Stimulated activated CD8-positive, alpha-beta memory T cell treated with anti-CD3 and anti-CD28 coated beads, Interleukin-7, amount 100 ng/mL, for 1 hour (primary cell): ENCODE measurements around the gene PCSK7.
"Not testable (repeated sequence)": the region's sequence is repeated elsewhere in the genome, so short reads cannot be mapped to it uniquely, and the experiment has no call there.

Source experiments
- DNase-seq, 2 donors: peaks; one replicate each; pipeline ENCODE4 v3.0.0-alpha.2; 2020; ENCODE audit warnings: low read depth in 2 of 2

PCSK7 gene

DNA sequence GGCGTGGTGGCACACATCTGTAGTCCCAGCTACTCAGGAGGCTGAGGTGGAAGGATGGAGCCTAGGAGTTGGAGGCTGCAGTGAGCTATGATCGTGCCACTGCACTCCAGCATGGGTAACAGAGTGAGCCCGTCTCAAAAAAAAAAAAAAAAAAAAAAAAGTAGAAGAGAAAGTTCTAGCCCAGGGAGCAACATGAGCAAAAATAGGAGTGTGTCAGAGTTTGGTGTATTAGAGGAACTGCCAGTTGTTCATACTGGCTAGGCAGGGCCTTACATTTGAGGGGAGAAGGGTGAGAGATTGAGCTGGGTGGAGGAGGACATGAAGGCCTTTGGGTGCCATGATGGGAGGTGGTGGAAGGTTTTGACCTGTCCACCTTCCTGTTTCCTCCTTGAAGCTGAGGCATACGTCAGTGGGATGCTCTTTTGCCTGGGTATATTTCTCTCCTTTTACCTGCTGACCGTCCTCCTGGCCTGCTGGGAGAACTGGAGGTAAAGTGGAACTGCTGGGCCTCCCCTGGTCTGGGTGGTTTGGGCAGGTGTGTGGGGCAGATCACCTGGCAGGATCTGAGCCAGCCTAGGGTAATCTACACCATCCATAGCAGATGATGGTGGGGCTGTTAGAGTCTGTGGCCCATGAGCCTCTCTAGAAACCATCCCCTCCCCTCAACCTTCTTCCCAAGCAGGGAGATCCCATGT is 46.0 kb downstream of the PCSK7 start:
- DNase-seq: no peak

DNA sequence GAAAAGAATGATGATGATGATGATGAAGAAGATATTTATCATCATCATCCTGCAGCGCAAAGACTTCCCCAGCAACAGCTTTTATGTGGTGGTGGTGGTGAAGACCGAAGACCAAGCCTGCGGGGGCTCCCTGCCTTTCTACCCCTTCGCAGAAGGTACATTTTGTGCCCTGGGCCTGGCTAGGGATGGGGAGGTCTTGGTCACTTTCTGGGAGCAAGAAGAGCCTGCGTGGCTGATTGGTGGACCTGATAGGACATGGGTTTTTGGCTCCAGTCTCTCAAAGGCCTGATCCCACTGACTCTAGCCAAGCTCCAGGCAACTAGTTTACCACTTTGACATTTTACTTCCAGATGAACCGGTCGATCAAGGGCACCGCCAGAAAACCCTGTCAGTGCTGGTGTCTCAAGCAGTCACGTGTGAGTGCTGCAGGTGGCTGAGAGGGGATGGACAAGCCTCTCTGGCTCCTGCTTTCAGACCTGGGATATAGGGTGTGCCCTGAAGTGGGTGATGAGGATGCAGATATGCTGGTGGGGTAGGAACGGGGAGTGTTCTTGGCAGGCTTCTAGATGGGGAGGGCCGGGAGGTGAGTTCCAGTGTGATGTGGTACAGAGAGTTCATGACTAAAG is 48.0 kb downstream of the PCSK7 start:
- no peak for DNase-seq

DNA sequence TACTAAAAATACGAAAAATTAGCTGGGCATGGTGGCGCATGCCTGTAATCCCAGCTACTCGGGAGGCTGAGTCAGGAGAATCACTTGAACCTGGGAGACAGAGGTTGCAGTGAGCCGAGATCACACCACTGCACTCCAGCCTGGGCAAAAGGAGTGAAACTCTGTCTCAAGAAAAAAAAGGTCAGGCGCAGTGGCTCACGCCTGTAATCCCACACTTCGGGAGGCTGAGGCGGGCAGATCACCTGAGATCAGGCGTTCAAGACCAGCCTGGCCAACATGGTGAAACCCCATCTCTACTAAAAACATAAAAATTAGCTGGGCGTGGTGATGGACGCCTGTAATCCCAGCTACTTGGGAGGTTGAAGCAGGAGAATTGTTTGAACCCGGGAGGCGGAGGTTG is 48.7 kb downstream of the PCSK7 start:
- DNase-seq: not testable (repeated sequence)

DNA sequence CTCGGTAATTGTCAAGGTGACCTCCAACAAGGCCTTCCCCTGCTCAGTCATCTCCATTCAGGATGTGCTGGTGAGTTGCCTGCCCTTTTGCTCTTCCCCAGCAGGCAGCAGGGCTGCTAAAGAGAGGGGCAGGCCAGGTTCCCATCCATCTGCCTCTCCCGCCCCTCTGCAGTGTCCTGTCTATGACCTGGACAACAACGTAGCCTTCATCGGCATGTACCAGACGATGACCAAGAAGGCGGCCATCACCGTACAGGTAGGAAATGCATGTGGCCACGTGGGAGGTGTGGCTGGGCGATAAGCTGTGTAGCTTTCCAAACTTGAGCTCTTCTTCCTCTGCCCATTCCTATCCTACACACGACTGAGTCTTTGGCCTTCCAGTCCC is 49.3 kb downstream of the PCSK7 start:
- no peak for DNase-seq

DNA sequence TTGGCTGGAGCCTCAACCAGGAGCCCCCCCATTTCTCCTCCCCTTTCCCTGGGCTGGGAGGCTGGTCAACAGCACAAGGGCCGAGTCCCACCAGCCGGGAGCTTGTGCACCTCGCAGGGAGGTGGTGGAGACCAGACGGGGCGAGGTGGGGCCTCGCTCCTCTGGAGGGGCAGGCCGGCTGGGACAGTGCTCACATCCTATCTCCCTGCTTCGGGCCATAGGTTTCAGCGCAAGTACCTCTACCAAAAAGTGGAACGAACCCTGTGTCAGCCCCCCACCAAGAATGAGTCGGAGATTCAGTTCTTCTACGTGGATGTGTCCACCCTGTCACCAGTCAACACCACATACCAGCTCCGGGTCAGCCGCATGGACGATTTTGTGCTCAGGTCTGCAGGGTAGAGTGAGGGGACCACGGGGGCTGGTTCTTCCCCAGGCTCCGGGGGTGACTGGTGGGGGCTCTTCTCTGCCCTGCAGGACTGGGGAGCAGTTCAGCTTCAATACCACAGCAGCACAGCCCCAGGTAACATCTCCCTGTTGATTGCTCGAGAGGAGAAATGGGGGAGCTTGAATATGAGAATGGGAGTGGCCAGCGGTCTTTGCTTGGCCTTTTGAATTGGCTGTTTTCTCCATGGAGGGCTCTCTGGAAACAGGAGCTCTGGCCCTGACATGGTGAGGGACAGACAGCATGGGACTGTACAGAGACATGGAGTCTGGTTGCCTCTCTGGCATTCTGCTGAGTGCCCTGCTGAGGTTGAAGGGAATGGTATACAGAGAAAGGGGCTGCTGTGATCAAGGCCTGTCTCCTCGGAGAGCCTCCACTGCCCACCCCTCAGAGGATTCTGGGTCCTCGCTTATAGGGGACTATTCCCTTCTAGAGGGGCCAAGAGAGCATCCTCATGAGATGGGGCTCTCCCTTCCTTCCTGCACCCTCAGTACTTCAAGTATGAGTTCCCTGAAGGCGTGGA is 50.0 kb downstream of the PCSK7 start:
- DNase-seq: no peak

DNA sequence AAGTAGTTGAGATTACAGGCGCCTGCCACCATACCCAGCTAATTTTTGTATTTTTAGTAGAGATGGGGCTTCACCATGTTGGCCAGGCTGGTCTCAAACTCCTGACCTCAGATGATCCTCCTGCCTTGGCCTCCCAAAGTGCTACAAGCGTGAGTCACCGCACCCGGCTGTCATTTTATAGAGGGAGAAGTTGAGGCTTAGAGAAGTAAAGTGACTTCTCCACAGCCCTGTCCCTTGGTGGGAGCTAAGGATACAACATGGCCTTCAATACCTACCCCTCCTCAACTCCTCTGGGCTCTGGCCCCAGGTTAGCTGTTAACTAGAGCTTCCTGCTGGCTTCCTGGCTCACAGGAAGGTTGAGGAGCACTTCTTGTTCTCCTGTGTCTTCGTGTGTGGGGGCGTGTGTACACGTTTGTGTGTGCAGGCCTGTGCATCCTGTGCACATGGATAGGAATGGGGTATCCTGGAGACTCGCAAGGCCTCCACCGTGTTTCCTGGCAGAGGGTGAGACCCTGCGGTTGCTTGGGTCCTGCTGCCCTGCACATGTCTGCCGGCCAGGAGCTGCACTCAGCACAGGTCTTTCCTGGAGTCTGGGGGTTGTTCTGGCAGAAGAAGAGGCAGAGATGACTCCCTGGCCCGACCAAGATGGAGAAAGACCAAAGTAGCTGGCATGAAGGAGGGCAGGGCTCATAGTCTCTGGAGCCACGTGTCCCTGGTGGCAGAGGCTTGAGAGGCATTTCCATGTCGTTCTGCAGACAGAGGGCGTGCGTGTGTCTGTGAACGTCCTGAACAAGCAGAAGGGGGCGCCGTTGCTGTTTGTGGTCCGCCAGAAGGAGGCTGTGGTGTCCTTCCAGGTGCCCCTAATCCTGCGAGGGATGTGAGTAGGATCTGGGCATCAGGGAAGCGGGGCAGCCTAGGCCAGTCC is 51.0 kb downstream of the PCSK7 start:
- DNase-seq: peak in 1 of 2 donors; percentile 19

DNA sequence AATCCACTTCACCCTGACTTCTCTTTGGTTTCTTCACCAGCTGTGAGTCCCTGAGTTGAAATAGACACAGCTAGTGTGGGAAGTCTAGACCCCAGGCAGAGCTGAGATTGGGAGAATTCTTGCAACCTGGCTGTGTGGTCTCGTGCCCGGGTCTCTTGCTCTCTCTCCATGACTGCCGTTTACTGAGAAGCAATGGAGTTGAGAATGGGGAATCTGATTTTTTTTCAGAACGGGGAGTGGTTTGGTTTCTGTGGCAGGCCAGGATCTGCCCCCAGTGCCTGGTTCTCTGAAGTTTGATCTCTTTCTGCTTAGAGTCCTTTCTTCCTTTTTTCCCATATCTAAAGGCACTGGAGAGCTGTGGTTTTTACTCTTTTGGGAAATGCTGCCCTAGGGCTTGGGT is 51.9 kb downstream of the PCSK7 start:
- DNase-seq: no peak

DNA sequence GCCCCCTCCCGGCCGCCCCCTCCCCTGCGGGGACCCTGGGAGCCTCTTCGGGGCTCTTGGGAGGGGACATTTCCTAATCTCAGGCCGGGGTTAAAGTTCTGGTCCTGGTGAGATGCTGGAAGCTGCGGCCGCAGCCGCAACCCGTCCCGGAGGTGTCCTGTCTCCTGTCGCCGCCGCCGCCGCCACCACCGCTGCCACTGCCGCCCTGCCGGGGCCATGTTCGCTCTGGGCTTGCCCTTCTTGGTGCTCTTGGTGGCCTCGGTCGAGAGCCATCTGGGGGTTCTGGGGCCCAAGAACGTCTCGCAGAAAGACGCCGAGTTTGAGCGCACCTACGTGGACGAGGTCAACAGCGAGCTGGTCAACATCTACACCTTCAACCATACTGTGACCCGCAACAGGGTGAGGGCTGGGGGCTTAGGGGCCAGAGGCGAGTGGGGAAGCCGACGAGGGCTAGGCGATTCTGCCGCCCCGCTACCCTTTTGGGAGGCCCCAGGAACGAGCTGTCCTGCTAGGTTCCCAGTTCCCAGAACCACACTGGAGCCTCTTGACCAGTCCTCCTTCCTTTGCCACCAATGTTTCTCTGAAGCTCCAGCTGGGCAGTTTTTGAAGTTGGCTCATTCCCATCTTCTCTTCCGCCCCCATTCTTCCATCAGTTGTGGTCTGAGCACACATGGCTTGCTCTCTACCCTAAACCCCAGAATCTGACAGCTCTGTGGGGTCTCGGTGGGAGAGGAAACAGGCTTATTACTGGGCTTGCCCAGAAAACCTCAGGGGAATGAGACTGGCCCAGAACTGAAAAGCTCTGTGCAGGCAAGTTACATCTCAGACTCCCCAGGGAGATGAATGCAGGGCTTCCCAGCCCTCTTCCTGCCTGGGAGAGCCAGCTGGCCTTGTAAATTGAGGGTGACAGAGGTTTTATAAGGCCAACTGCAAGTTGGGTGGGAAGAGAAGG is 52.5 kb downstream of the PCSK7 start:
- peak; percentile 16 to 20 for DNase-seq

DNA sequence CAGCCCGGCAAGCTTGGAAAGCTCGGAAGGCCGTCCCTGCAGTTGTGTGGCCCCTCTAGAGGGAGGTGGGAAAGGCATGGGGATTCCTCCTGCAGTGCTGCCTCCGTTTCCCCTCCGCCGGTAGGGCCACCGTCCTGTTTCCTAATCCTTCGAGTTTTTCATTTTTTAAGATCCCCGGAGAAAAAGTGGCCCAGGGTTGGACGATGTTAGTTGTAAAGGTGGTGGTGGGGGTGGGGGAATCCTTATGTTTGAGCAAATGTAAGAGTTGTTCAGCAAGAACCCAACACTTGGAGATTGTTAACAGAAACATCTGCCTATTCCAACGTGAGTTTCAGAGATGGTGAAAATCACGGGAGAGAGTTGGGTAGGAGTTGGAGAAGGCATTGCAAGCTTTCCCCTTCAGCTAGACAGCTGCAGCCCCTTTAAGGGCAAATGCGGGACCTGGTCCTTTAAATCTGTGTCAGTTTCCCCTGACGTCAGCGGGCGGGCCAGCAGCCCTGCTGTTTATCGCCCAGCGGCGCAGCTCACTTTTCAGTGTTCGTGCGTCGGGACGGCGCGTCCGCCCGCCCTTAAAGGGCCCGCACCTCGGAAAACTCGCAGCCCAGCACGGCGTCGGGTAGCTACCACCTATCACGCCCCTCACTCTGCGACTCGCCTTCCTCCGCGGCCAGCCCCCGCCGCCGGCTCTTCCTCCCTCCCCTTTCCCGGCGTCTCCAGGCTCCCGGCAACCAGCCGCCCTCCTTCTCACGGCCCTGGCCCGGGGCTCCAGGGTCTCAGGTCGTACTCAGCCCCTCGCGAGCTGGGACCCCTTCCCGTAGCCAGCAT is 53.5 kb downstream of the PCSK7 start, which contains the start of gene SIDT2:
Gene SIDT2, plus strand, starts transcription at position 534 of the 825 bp plus-strand sequence. CDS start 521 bp downstream, outside the sequence.
- DNase-seq: peak; percentile 80

DNA sequence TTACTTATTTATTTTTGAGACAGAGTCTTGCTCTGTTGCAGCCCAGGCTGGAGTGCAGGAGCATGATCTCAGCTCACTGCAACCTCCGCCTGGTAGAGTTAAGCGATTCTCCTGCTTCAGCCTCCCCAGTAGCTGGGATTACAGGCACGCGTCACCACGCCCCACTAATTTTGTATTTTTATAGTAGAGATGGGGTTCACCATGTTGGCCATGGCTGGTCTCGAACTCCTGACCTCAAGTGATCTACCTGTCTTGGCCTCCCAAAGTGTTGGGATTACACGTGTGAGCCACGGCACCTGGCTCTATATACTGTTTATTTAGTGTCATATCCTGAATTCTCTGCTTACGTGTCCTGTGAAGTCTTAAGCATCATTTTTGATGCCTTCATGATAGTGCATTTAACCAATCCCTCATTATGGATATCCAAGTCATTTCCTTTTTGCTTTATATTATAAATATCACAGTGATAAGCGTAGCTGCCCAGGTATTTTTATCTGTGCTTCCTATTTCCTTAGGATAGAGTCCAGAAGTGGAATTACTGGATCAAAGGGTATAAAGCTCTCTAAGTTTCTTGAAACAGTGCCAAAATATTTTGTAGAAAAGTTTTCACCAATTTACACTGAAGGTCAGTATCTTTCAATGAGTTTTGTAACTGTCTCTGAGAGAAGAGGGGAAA is 54.2 kb downstream of the PCSK7 start:
- no peak for DNase-seq

DNA sequence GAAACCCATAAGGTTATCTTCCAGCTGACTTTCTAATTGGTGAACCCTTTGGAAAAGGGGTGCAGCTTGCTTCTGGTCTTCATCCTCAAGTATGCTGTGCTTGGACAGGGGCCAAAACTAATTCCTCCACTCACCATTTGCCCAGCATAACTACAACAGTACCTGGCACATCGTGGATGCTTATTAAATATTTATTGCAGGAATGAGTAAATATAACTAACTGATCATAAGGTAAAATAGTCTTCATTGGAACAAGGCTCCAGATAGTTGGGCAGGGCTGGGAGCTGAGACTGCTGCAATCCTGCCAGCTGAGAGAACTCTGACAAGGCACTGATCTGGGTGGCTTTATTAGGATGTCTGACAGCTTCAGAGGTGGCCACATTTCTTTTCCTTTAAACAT is 55.7 kb downstream of the PCSK7 start:
- DNase-seq: no peak

DNA sequence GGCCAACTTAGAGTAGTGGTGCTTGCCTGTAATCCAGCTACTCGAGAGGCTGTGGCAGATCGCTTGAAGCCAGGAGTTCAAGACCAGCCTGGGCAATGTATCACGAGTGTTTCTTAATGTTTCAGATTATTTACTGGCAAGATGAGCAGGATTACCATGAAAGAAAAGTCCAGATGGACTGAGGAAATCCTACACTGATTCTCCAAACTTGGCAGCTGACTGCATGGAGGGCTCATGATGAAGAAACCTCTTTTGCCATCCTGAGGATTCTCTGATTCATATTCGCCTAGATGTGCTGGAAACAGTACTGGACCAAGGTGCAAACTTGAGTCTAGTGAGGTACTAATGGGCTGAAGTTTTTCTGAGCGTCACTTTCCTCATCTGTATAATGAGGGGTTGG is 56.1 kb downstream of the PCSK7 start:
- DNase-seq: no peak

DNA sequence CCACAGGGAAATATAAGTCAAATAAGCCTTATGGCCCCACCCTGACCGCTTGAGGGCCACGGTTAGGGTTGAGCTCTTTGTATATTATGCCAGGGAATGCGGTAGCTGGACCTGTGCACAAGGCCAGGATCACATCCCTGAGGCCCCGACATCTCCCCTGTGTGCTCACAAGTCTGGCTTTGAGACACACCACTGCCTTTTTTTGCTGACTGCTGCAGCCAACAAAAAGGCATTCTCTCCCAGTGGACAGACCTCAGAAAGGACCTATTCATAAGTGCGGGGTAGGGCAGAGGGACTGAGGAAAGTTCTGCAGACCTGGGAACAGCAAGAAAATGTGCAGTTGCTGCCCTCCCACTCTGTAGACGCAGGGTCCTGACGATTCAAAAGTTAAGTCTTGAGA is 56.8 kb downstream of the PCSK7 start:
- no peak for DNase-seq

DNA sequence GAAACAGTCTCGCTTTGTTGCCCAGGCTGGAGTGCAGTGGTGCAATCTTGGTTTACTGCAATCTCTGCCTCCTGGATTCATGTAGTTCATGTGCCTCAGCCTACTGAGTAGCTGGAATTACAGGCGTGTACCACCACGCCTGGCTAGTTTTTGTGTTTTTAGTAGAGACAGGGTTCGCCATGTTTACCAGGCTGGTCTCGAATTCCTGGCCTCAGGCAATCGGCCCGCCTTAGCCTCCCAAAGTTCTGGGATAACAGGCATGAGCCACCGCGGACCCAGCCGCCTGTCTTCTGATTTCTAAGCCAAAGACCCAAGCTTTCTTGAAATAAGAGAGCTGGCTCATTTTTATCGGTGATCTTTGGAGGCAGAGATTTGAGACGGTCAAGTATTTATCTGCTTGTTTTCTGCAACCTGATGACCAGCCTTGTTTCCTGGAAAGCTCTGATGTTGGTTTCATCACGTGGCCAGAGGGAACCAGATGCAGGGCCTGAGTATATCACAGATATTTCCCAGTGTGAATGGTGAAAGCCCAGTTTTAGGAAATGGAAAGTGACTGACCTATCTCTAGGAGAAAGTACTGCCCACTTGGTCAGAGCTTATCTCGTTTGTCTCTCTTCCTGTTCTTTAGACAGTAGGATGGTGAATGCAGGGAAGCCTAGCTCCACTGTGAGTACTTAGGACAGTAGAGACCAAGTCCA is 59.0 kb downstream of the PCSK7 start:
- no peak for DNase-seq

DNA sequence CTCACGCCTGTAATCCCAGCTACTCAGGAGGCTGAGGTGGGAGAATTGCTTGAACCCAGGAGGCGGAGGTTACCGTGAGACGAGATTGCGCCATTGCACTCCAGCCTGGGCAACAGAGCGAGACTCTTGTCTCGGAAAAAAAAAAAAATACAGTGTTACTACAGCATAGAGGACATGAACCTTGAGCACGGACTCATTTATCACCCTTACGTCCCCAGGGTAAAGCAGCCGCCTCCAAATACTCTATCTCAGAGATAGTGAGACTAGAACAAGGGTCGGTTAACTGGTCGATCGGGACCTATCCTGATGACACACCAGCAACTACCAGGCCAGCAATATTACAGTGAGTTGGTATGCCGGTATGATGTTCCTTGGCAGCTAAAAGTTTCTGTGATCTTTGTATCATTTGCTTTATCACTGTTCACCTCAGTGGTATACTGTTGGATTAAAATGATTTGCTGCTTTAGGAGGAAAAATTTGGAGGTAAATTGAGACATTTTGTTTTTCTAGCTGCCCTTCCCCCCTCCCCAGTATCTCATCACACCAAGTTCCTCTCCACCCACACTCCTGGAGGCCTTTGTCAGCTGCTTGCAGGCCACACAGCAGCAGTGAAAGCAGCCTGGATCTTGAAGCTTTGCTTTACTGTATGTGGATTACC is 60.3 kb downstream of the PCSK7 start:
- no peak for DNase-seq

DNA sequence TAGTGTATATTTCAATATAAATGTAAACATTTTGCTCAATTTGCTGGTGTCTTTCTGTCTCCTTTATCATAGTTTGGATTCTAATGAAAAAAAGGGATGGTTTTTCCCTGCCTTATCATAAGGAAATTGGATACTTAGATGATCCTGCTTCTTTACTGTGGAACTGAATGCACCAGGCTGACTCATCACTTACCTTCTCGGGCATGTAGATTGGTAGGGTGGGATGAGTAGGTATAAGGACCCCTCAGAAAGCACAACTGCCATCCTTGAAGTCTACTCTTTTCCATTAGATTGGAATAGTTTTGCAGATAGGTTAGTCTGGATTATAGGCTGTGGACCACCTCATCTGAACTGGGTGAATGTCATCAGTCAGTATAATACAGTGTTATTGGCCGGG is 60.9 kb downstream of the PCSK7 start:
- no peak for DNase-seq

DNA sequence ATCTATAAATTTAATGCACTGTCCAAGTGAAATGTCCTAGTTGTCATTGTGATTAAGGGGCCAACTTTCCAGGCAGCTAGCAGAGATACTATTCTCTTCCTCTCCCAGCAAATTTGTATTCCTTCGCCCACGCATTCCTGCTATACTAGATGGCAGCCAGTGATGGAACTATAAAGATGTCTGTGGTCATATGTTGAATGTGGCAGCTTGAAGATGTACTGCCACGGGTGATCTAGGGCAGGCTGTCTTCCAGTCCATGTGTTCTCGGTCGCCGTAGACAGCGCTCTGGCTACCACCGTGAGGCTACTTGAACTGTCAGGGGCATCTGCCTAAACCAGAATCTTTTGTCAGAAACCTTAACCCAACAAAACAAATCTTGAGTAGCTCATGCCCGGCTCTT is 61.7 kb downstream of the PCSK7 start:
- DNase-seq: no peak

DNA sequence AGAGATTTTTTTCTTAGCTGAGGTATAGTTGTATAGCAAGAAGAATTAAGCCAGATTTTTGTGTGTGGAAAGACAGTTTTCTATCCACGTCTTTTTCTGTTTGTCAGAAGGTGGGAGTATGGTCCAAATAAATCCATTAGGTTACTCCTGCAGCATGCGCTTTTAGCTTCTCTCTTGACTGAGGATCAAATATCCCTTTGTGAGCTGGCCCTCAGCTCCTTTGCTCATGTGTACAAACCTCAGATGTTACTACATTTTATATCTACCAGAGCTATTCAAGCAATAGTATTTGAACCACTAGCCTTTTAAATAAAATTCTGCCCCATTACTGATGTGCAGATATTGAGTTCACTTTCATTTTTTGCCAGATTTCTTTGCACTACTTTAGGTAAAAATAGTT is 62.1 kb downstream of the PCSK7 start:
- no peak for DNase-seq
